PC-3 (cell line): Measurements from ENCODE around the gene ATP10A.

ENCODE experiments used
- CTCF ChIP-seq: fragments of 300-600 bp; sonication (generic); conservative IDR thresholded peaks from 2 replicates; pipeline ENCODE4 v1.5.1; 2017; ENCODE audit warnings: antibody characterized with exemption, low read depth, mild to moderate bottlenecking, low read length
- EZH2 ChIP-seq: fragments of 300-600 bp; sonication (generic); IDR thresholded peaks from one replicate; pipeline ENCODE4 v1.6.1; 2017; ENCODE audit warnings: antibody characterized with exemption, mild to moderate bottlenecking, low read length; ENCODE audit not compliant: unreplicated experiment
- EZH2phosphoT487 ChIP-seq: fragments of 300-600 bp; sonication (generic); IDR thresholded peaks from 2 replicates; pipeline ENCODE4 v1.6.1; 2018; ENCODE audit warnings: mild to moderate bottlenecking, antibody characterized with exemption, low read length, borderline replicate concordance

DNA sequence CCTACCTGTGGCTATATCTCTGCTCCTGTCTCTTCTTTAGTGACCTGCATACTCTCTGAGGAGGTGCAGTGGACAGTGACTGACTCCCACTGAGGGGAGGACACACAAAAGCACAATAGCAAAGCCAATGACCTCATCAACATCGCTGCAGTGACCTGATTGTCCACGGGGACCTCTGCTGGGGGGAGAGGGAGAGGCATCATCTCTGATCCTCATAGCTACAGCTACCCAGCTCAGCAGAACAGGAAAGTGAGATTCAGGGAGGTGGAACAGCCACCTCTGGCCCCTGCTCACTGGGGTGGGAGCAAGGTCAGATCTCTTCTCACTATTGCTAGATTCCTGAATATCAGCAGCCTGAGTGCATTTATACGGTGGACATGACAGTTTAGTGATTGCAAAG lies 179.2 kb downstream of the ATP10A start:
- no peak for TF ChIP-seq CTCF
- TF ChIP-seq EZH2phosphoT487: no peak
- no peak for TF ChIP-seq EZH2
